ENCODE data around the gene ADGRG1.
A peak's percentile ranks its signal among the peaks of the same experiment; 100 is the strongest.
"Not testable (repeated sequence)": the region's sequence is repeated elsewhere in the genome, so short reads cannot be mapped to it uniquely, and the experiment has no call there.

ADGRG1 gene

DNA sequence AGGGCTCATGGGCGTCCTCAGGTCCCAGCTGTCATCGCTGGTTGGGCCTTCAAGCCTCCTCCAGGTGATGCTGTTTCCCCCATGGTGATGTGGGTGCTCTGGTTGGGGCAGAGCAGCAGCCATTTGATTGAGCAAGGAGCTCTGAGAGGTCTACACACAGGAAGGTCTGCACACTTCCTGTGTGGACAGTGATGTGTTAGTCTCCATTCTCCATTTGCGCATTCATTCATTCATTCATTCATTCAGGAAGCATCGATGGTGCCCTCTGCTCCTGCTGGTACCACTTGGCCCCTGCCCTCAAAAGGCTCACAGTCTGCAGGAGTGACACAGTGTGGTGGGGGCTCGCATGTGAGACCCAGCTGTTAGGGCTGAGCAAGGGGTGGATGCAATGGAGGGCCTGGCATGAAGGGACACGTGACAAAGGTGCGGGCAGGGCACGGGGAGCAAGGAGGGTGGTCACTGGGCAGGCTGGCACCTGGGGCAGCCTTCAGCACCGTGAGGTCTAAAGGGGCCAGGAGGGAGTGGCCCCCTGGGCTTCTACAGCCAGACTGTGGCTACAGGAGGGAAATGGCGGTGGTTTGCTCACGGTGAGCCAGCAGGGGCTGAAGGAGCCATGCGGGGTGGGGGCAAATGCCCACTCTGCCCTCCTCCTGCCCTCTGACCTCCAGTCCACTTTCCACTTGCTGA is 41.2 kb downstream of the ADGRG1 start:
- DNase-seq: no peak

DNA sequence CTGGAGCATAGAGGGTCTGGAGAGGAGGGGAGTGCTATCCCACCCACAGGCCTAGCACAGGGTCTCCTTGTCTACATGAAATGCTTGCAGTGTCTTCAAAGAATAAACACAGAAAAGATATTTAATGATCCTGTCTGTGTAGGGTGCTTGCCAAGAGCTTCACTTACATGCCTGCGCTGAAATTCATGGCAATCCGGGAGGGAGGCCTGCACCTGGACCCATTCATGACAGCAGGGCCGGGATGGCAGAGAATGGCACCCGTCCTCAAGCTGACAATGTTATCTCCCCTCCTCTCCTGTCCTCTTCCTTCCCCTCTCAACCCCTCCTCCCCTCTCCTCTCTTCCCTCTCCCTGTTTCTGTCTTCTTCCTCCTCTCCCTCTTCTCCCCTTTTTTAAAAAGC is 41.8 kb downstream of the ADGRG1 start:
- DNase-seq: no peak

DNA sequence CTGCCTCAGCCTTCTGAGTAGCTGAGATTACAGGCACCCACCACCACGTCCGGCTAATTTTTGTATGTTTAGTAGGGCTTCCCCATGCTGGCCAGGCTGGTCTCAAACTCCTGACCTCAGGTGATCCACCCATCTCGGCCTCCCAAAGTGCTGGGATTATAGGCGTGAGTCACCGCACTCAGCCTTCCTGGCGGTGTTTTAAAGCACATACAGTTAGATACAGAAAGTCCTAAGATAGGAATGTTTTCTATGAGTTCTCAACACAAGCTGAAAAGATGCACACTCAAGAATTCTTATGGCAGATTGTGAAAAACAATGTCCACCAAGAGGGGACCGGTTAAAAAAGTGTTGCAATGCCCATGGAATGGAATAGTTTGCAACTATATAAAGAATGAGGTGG is 43.0 kb downstream of the ADGRG1 start:
- DNase-seq: not testable (repeated sequence)

DNA sequence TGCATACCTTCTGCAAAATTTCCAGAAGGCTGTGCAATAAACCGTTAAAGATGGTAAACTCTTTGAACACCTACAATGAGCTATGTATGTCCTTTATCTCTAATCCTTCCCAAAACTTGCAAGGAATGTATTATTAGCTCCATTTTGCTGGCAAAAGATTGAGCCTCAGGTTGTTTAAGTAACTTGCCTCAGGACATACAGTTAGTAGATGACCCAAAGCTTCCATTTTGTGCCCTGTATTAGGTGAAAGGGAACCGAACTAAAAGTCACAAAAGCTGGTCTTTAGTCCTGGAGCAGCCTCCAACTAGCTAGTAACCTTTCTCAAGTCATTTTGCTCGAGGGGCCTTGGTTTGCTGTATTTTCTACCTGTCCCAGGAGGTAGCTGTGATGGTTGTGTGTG is 44.0 kb downstream of the ADGRG1 start:
- no peak for DNase-seq

DNA sequence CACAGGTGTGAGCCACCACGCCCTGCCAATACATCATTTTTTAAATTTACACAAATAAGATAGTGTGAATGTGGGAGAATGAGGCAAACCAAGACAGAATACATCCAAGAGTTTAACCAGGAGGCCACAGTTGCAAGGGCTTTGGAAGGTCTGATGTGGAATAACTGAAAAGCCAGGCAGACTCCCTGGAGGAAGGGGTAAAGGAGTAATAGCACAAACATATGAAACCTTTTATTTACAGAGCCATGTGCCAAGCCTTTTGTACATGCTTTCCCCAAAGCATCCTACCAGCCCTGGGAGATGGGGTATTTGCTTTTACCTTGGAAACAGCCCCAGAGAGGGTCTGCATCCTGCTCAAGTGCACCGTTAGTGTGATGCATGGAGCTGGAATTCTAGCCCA is 44.4 kb downstream of the ADGRG1 start:
- no peak for DNase-seq

DNA sequence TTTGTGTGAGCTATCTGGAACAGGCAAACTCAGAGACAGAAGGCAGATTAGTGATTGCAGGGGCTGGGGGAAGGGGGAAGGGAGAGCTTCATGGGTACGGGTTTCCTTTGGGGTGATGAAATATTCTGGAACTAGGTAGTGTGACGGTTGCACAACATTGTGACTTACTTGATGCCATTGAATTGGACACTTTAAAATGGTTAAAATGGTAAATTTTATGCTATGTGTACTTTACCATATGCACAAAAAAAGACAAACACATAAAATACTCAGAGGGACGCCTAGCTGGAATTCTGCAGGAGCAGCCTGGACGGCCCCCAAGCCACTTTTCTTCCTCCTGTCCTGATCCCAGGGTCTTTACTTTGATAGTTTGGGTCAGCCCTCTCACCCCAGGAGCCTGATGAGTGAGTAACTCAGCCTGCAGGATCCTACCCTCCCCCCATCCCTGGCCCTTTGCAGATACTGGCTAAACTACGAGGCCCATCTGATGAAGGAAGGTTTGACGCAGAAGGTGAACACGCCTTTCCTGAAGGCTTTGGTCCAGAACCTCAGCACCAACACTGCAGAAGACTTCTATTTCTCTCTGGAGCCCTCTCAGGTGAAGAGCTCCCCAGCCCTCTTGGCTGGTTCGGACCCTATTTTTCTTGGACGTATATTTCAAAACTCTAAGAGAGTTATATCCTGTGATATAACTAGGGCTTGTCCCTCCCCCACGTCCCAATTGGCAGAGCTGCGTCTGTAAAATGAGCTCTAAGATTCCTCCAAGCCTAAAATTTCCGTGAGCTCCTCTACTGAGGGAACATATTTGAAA is 47.5 kb downstream of the ADGRG1 start:
- peak; percentile 70 for DNase-seq

DNA sequence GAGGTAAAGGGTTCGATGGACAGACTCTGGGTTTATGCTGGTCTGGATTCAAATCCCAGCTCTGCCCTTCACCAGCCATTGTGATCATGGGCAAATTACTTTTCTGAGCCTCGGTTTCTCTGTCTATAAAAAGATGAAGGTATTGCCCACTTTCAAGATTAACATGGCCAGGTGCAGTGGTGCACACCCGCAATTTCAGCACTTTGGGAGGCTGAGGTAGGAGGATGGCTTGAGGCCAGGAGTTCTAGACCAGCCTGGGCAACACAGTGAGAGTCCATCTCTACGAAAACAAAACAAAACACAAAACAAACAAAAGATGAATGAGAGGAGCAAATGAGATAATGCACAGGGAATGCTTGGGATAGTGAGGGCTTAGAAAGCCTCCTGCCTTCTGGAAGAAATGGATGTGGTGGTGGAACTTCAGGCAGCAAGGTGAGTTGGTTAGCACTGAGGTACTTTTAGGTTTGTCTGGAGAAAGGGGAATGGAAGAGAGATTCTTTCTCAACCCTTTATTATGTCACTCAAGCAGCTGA is 48.2 kb downstream of the ADGRG1 start:
- no peak for DNase-seq

DNA sequence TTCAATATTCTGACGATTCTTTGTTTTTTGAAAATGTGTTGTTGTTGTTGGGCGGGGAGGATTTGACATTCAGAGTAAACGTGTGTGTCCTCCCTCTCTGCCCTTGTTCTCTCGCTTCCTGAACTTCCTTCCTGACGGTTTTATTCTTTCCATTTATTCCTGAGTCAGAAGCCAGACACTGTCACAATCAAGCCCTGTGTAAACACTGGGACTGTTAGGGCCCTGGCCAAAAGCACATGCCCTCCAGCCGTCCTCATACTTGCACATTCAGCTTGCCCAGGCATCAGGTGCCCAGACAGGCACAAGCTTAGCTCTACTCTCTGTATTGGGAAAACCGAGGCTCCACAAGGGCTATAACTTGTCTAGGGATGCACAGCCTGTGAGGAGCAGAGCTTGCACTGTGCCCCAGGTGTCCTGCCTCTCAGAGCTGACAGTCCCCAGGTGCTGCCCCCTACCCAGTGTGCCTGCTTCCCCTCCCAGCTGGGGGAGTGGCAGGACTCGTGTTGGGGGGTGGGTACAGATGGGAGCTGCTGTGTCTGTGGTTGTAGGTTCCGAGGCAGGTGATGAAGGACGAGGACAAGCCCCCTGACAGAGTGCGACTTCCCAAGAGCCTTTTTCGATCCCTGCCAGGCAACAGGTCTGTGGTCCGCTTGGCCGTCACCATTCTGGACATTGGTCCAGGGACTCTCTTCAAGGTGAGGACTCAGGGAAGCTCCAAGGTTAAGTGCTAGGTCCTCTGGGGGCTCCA is 49.4 kb downstream of the ADGRG1 start:
- no peak for DNase-seq

DNA sequence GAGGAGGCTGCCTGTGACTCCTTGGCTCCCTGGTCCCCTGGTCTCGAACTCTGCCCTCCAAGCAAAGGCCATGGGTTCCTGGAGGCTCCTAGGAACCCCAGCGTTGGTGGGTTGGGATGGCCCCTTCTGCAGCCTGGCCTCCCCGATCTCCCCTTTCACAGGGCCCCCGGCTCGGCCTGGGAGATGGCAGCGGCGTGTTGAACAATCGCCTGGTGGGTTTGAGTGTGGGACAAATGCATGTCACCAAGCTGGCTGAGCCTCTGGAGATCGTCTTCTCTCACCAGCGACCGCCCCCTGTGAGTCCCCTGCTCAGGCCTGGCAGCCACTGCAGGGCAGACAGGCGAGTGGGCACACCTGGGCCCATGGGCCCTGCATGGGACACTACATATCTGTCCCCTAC is 50.6 kb downstream of the ADGRG1 start:
- no peak for DNase-seq

DNA sequence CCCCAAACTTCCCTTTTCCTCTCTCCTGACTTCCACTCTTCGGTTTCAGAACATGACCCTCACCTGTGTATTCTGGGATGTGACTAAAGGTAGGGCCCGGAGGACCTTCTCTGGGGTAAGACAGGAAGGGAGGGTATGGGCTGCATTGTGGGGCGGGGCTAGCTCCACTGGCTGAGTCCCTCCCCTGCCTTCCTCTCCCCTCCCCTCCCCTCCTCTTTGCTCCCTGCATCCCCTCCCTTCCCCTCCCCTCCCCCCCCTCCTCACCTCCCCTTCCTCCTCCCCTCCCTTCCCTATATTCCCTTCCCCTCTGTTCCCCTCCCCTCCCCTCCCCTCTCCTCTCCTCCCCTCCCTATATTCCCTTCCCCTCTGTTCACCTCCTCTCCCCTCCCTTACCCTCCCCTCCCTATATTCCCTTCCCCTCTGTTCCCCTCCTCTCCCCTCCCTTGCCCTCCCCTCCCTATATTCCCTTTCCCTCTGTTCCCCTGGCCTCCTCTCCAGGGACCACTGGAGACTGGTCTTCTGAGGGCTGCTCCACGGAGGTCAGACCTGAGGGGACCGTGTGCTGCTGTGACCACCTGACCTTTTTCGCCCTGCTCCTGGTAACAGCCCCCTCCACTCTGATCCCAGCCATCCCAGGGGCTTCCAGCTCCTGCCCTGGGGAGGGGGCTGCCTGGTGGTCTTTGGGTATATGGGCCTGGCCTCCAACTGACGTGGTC is 51.5 kb downstream of the ADGRG1 start:
- DNase-seq: no peak

DNA sequence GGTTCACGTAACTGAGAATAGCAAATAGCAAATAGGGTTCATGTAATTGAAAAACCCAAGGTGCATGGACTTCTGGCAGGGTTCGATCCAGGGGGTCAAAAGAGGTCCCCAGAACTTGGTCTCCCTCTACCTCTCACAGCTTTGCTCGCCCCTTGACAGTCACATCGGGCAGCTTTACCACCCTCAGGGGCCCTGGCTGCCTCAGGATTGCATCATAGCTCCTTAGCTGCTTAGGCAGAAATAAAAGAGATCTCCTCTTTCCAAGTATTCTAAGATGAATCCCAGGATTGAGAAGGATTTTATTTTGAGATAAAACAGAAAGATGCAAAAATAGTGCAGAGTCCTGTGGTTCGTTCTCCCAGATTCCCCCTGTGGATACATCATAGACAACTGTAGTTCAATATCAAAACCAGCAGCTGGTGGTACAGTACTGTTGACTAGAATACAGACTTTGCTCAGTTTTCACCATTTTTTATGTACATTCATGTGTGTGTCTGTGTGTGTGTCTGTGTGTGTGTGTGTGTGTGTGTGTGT is 52.5 kb downstream of the ADGRG1 start:
- no peak for DNase-seq

DNA sequence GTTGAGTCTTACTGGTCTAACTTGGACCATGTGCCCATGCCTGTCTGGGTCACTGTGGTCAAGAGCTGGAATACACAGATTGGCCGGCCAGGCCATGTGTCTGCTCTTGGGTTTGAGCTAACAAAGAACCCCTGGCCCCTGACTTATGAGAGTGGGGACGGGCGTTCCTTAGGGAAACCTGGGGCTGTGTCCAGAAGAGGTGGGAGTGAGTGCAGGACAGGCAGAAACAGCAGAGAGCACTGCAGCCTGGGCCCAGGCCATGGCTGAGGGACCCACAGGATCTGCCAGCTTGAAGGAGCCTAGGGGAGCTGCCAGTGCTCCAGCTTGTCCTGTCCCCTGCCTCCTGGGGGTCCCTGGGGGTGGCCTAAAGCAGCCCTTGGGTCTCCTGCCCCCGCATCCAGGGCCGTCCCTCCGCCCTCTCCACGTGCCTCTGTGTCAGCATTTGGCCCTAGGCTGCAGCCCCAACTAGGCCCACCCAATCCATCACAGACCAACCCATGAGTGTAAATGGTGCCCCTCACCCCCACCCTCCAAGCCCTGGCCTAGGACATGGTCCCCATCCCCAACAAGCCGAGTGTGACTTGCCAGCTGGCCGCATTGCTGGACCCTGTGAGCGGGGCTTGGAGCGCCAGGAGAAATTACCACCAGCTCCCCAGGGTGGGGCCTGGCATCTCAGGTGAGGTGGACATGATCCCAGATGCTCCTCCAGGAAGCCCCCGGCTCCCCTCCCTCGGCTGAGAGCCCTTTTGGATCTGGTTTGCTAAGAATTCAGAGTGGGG is 53.7 kb downstream of the ADGRG1 start:
- DNase-seq: no peak

DNA sequence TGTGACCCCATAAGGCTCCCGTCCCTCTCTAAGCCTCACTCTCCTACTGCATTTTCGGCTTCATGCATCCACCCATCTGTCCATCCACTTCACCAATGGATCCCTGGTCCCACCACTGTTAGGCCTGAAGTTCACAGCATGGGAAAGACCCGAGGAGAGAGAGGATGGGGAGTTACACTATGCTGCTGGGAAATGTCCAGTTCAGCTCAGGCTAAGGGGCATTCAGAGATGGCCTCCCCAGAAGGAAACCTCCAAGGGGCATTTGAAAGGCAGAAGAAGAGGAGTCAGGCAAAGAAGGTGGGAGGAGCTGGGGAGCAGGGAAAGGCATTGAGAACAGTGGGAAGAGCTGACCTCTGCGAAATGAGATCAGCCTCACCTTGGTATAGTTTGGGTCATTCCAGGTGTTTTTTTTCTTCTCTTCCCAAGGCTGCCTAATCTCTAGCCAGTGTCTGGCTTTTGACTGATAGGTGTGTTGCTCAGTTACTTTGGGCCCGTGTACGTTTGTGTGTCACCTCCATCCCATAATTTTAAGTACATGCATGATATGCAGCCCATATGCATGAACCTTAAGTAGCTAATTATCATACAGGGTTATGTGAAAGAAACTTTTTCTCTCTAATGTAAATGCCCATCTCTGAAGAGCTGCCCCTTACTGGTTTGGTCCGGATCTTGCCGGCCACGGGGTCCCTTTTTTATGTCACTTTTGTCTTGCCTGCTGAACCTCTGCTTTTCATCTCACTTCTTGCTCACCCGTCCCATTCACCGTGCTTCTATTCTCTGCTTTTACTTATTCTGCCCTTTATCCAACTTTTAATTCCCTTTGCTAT is 54.6 kb downstream of the ADGRG1 start:
- DNase-seq: no peak

DNA sequence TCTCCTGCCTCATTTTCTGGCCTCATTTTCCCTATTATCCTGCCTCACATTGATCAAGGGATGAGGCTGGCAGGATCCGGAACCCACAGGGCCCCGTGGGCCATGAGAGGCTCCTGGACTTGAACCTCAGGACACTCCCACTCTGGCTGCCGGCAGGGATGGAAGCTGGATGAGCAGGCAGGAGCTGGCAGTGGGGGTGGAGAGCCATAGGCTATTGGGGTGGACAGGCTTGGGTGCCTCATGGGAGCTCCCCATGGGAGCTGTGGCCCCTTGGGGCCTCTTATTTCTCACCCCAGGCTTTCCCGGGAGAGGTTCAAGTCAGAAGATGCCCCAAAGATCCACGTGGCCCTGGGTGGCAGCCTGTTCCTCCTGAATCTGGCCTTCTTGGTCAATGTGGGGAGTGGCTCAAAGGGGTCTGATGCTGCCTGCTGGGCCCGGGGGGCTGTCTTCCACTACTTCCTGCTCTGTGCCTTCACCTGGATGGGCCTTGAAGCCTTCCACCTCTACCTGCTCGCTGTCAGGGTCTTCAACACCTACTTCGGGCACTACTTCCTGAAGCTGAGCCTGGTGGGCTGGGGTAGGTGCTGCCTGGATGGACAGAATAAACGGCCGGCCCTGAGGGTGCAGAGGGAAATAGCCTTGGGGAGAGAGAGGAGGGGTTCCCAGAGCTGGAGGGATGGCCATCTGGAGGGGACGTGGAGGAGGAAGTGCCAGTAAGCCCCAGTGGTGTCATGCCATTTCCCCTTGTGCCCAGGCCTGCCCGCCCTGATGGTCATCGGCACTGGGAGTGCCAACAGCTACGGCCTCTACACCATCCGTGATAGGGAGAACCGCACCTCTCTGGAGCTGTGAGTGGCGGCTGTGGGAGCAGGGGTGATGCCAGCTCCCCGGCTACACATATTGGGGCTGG is 55.5 kb downstream of the ADGRG1 start:
- DNase-seq: no peak

DNA sequence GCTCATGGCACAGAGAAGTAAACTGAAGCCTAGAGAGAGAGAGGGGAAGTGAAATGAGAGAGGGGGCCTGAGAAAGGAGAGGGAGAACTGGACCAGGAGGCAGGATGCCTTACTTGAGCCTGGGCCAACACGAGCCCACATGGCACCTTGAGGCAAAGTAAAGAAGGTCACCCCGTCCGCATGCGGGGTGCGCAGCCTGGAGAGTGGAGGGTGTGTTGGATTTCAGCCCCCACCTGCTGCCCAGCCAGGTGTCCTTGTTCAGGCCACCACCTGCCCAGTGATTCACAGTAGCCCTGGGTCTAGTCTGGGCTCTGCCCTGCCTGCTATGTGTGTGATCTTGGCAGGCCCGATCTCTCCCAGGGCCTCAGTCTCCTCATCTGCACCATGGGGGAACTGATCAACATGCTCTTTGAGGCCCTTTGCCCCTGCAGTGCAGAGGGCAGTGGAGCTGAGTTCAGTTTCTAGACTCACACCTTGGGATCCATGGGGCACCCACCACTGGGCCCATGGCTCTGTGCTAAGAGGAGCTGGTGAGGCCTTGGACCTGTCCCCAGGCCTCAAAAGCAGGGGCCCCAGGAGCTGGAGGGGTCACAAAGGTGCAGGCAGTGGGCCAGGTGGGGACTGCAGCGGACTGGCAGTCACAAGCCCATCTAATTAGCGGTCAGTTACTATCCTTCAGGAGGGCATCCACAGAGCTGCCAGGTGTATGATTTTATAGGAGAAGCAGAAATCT is 56.4 kb downstream of the ADGRG1 start:
- DNase-seq: no peak

DNA sequence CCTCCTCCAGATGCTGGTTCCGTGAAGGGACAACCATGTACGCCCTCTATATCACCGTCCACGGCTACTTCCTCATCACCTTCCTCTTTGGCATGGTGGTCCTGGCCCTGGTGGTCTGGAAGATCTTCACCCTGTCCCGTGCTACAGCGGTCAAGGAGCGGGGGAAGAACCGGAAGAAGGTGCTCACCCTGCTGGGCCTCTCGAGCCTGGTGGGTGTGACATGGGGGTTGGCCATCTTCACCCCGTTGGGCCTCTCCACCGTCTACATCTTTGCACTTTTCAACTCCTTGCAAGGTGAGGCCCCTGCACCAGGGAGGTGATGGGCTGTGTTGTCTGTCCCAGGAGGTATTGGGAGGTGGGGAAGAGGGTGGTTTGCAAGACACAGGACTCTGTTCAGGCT is 57.2 kb downstream of the ADGRG1 start:
- DNase-seq: no peak

DNA sequence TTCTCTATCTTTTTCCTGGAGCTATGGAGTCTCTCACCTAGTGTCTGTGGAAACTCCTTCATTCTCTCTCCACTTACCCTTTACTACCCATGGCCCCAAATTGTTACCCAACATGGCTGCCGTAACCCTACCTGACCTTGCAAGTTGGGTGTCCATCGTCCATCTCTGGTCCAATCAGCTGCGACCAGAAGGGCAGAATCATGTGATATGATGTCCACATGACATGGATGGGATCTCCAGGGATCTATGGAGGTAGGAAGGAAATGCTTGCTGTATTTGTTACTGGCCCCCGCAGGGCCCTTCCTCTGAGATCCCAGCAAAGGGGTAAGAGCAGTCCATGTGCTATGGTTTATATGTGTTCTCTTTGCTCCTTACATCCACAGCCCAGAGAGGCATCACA is 58.1 kb downstream of the ADGRG1 start:
- no peak for DNase-seq

DNA sequence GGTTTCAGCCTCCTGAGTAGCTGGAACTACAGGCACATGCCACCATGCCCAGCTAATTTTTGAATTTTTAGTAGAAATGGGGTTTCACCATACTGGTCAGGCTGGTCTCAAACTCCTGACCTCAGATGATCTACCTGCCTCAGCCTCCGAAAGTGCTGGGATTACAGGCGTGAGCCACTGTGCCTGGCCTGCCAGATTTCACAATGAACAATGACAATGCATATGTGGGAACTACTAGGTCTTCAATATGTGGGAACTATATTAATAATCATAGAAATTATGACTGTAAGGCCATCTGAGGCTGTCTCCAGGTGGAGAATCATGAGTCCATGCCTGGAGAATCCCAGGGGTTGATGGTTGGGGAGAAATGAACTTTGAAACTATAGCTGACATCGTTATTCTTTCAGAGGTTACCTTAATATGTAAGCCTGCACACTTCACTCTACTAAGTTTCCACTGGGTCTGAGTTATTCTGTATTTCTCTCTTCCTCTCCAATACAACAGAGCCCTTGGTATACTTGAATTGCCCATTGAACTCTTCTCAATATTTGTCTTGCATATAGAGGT is 59.0 kb downstream of the ADGRG1 start:
- DNase-seq: no peak
